HepG2 (cell line): ENCODE results near the gene C1orf21. TPM values are rescaled to one million over a fixed set of nuclear protein-coding genes. Genes with fewer than 3 reads are reported as not detected.

Source experiments
- ADNP ChIP-seq: sonication (generic); formaldehyde crosslinking; IDR thresholded peaks from 2 replicates; pipeline ENCODE4 v1.4.0; 2020; ENCODE audit warnings: missing genetic modification reagents
- FIP1L1 ChIP-seq: fragments of 200-400 bp; formaldehyde crosslinking; IDR thresholded peaks from 2 replicates; pipeline ENCODE4 v1.6.1; 2018; ENCODE audit warnings: low read depth, mild to moderate bottlenecking, low read length, moderate library complexity, borderline replicate concordance; ENCODE audit not compliant: insufficient read depth
- JUND ChIP-seq: sonication (generic); formaldehyde crosslinking; IDR thresholded peaks from 2 replicates; pipeline ENCODE4 v1.8.0; 2022; ENCODE audit warnings: mild to moderate bottlenecking, missing genetic modification reagents
- MAFK ChIP-seq, 2 experiments: IDR thresholded peaks in 1 of 2; conservative IDR thresholded peaks in 1 of 2; 2 replicates each; pipeline ENCODE4 v1.6.1; 2011; ENCODE audit warnings: improper control_type of control experiment in 2 of 2, low read length in 2 of 2
- TBP ChIP-seq: sonication (generic); formaldehyde crosslinking; IDR thresholded peaks from 2 replicates; pipeline ENCODE4 v1.5.0; 2020; ENCODE audit warnings: missing genetic modification reagents
- TEAD2 ChIP-seq: sonication (generic); formaldehyde crosslinking; IDR thresholded peaks from 2 replicates; pipeline ENCODE4 v1.9.0; 2021; ENCODE audit warnings: missing genetic modification reagents
- ZFP36 ChIP-seq: fragments of 150-350 bp; IDR thresholded peaks from 2 replicates; pipeline ENCODE4 v1.6.1; 2018; ENCODE audit warnings: borderline replicate concordance, low read length, low read depth; ENCODE audit not compliant: partially characterized antibody
- ZNF350 ChIP-seq: sonication (generic); formaldehyde crosslinking; IDR thresholded peaks from 2 replicates; pipeline ENCODE4 v1.4.0; 2020; ENCODE audit warnings: mild to moderate bottlenecking, low read depth, missing genetic modification reagents, borderline replicate concordance
- polyA plus RNA-seq, 8 experiments: library from polyadenylated mRNA; depleted of rRNA in 3 of 8; stranded (reverse) in 7 of 8; unstranded in 1 of 8; fragments of >200 nt; fragmentation: Illumina TruSeq in 4 of 8; extraction: Trizol in 4 of 8; gene quantifications; 2 replicates each; pipeline versions ENCODE4 v1.2.1 to v1.2.3, GENCODE V29; 2011 to 2016; ENCODE audit warnings: low read depth in 4 of 8, missing spikeins in 1 of 8, mixed read lengths in 1 of 8; ENCODE audit not compliant: insufficient read depth in 1 of 8
- total RNA-seq, 5 experiments: library from RNA; depleted of rRNA; stranded (reverse); fragments of >200 nt; fragmentation: Illumina TruSeq; extraction: Trizol; gene quantifications; 2 replicates each; pipeline ENCODE4 v1.2.3, GENCODE V29; 2016; ENCODE audit warnings: low read depth in 1 of 5

Gene C1orf21
- total and polyA plus RNA-seq, 2 of the 13 experiments (the other 11 are each of a cell fraction or from before 2014, with no cell fraction given) = not detected

- TF ChIP-seq ZFP36 (no peak), JUND (CRISPR knock-in tag) (no peak), TEAD2 (no peak), TBP (CRISPR knock-in tag) (no peak), FIP1L1 (no peak), MAFK (conservative IDR thresholded peaks at IDR 0.05 in 1 of 2, IDR thresholded peaks at IDR 0.05 in 1 of 2; ENCODE audit: low read length in 2 of 2) (peak in 1 of 2 experiments; percentile 39; a peak in 1 of 4 replicates), ZNF350 (CRISPR knock-in tag) (no peak), ADNP (CRISPR knock-in tag) (no peak)
These were observed 290.5 kb downstream of the C1orf21 start (continued) for GRCh38 chr1:184677344-184677743.
